Gastroesophageal sphincter (tissue), 3 donors: ENCODE results near the gene LGALS16.

Source experiments
- POLR2A ChIP-seq, 2 donors: fragments of 450-650 bp; IDR thresholded peaks; one replicate each; pipeline ENCODE4 v1.6.1; 2017; ENCODE audit warnings: antibody characterized with exemption in 2 of 2, mild to moderate bottlenecking in 2 of 2, moderate library complexity in 1 of 2
- POLR2AphosphoS5 ChIP-seq: sonication (generic); formaldehyde crosslinking; IDR thresholded peaks from one replicate; pipeline ENCODE4 v1.6.1; 2017; ENCODE audit warnings: antibody characterized with exemption
- TF ChIP-seq, protein P1 (sequence below), 4 experiments: fragments of 200-600 bp in 2 of 4; fragments of 450-650 bp in 2 of 4; sonication (generic) in 1 of 4; IDR thresholded peaks; one replicate each; pipeline ENCODE4 v1.5.1; 2017 to 2019; ENCODE audit warnings: antibody characterized with exemption in 4 of 4, mild to moderate bottlenecking in 2 of 4, moderate library complexity in 2 of 4

DNA sequence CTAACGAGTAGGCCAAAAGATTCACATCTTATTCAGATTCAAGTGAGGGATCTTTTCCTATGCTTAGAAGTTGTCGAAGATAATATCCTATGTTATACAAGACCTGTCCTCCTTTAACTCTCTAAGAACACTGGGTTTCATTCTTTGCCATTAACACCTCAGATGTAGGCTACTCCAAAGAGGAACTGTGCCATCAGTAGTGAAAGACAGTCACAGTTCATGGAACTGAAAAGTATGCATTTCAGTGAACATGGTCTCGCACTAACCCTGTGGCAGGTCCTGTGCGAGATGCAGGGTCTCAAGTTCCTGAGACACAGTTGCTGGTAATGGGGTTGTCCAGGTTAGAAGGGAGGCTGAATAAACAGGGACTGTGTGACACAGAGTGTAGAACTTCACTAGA is 4.1 kb downstream of the LGALS16 start:
- TF ChIP-seq, protein P1, sequence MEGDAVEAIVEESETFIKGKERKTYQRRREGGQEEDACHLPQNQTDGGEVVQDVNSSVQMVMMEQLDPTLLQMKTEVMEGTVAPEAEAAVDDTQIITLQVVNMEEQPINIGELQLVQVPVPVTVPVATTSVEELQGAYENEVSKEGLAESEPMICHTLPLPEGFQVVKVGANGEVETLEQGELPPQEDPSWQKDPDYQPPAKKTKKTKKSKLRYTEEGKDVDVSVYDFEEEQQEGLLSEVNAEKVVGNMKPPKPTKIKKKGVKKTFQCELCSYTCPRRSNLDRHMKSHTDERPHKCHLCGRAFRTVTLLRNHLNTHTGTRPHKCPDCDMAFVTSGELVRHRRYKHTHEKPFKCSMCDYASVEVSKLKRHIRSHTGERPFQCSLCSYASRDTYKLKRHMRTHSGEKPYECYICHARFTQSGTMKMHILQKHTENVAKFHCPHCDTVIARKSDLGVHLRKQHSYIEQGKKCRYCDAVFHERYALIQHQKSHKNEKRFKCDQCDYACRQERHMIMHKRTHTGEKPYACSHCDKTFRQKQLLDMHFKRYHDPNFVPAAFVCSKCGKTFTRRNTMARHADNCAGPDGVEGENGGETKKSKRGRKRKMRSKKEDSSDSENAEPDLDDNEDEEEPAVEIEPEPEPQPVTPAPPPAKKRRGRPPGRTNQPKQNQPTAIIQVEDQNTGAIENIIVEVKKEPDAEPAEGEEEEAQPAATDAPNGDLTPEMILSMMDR (IDR thresholded peaks at IDR 0.05), result no peak
- TF ChIP-seq POLR2AphosphoS5 (no peak), POLR2A (IDR thresholded peaks at IDR 0.05) (no peak)
